CD14-positive monocyte (primary cell): ENCODE results near the gene DYNC2LI1. TPM values are rescaled to one million over a fixed set of nuclear protein-coding genes. Genes with fewer than 3 reads are reported as not detected.

Experiments used
- DNase-seq, 3 donors: peaks; one replicate each; pipeline ENCODE4 v3.0.0-alpha.2; 2011 to 2022
- H2AFZ ChIP-seq: 2 replicates; pipeline ENCODE4 v1.6.0; 2012; ENCODE audit warnings: mild to moderate bottlenecking, low read depth, low read length, inconsistent platforms; ENCODE audit not compliant: insufficient read depth, poor library complexity, severe bottlenecking
- H3K27ac ChIP-seq, 2 donors: 1 replicate in 1 of 2; 2 replicates in 1 of 2; pipeline ENCODE4 v1.5.1; 2012 to 2013; ENCODE audit warnings: low read length in 2 of 2, control low read depth in 1 of 2, inconsistent platforms in 1 of 2, low read depth in 1 of 2, mild to moderate bottlenecking in 1 of 2
- H3K27me3 ChIP-seq, 2 donors: one replicate each; pipeline versions ENCODE4 v1.6.0 to v1.6.1; 2011 to 2013; ENCODE audit warnings: low read length in 2 of 2; ENCODE audit not compliant: control insufficient read depth in 2 of 2, insufficient read depth in 2 of 2
- H3K36me3 ChIP-seq, 2 donors: replicated peaks in 1 of 2; 1 replicate in 1 of 2; 2 replicates in 1 of 2; pipeline versions ENCODE4 v1.5.1 to v1.6.1; 2012 to 2013; ENCODE audit warnings: low read length in 2 of 2, control low read depth in 1 of 2, inconsistent platforms in 1 of 2, mild to moderate bottlenecking in 1 of 2; ENCODE audit not compliant: insufficient read depth in 2 of 2, control insufficient read depth in 1 of 2
- H3K4me1 ChIP-seq, 2 donors: 1 replicate in 1 of 2; 2 replicates in 1 of 2; pipeline versions ENCODE4 v1.5.1 to v1.6.1; 2012 to 2013; ENCODE audit warnings: low read length in 2 of 2, control low read depth in 1 of 2, inconsistent platforms in 1 of 2, mild to moderate bottlenecking in 1 of 2, moderate library complexity in 1 of 2; ENCODE audit not compliant: insufficient read depth in 2 of 2, control insufficient read depth in 1 of 2
- H3K4me2 ChIP-seq: replicated peaks from 2 replicates; pipeline ENCODE3; 2012; ENCODE audit warnings: low read length, moderate library complexity, mild to moderate bottlenecking; ENCODE audit not compliant: poor library complexity, severe bottlenecking; ENCODE audit errors: extremely low read depth
- H3K4me3 ChIP-seq, 3 experiments: fragments of 200-600 bp in 1 of 3; sonication (generic) in 1 of 3; replicated peaks in 1 of 3; 1 replicate in 2 of 3; 2 replicates in 1 of 3; pipeline ENCODE4 v1.5.1; 2011 to 2013; ENCODE audit warnings: low read length in 3 of 3, mild to moderate bottlenecking in 3 of 3, control low read depth in 2 of 3, low read depth in 2 of 3, inconsistent platforms in 1 of 3, moderate library complexity in 1 of 3
- H3K79me2 ChIP-seq: 2 replicates; pipeline ENCODE4 v1.6.0; 2012; ENCODE audit warnings: mild to moderate bottlenecking, control low read depth, inconsistent platforms, low read length, moderate library complexity; ENCODE audit not compliant: insufficient read depth
- H3K9ac ChIP-seq: 2 replicates; pipeline ENCODE4 v1.6.0; 2017; ENCODE audit warnings: low read length, mild to moderate bottlenecking; ENCODE audit not compliant: insufficient read depth, poor library complexity, severe bottlenecking
- H3K9me3 ChIP-seq, 2 donors: replicated peaks in 1 of 2; 1 replicate in 1 of 2; 2 replicates in 1 of 2; pipeline versions ENCODE4 v1.5.1 to v1.6.1; 2012 to 2013; ENCODE audit warnings: low read length in 2 of 2, control low read depth in 1 of 2; ENCODE audit not compliant: control insufficient read depth in 1 of 2, insufficient read depth in 1 of 2
- H4K20me1 ChIP-seq: 2 replicates; pipeline ENCODE4 v1.6.0; 2012; ENCODE audit warnings: mild to moderate bottlenecking, low read length, control low read depth, moderate library complexity; ENCODE audit not compliant: insufficient read depth
- H3K27ac Mint-ChIP-seq, 7 donors: one replicate each; pipeline ENCODE4 v1.8.0; 2020; ENCODE audit warnings: mild to moderate bottlenecking in 7 of 7, mixed read lengths in 7 of 7, moderate library complexity in 6 of 7, inconsistent platforms in 2 of 7
- H3K27me3 Mint-ChIP-seq, 3 donors: one replicate each; pipeline ENCODE4 v1.8.0; 2021 to 2022; ENCODE audit warnings: low read depth in 3 of 3, mild to moderate bottlenecking in 3 of 3, mixed read lengths in 3 of 3, moderate library complexity in 3 of 3, inconsistent platforms in 1 of 3
- H3K36me3 Mint-ChIP-seq, 2 donors: one replicate each; pipeline ENCODE4 v1.8.0; 2020; ENCODE audit warnings: mixed read lengths in 2 of 2, inconsistent platforms in 1 of 2, mild to moderate bottlenecking in 1 of 2
- H3K4me1 Mint-ChIP-seq: one replicate; pipeline ENCODE4 v1.8.0; 2020; ENCODE audit warnings: mild to moderate bottlenecking, mixed read lengths
- H3K4me3 Mint-ChIP-seq, 2 donors: one replicate each; pipeline ENCODE4 v1.8.0; 2020; ENCODE audit warnings: mild to moderate bottlenecking in 2 of 2, mixed read lengths in 2 of 2, moderate library complexity in 1 of 2
- H3K9me3 Mint-ChIP-seq, 7 donors: one replicate each; pipeline ENCODE4 v1.8.0; 2020 to 2022; ENCODE audit warnings: mixed read lengths in 7 of 7, mild to moderate bottlenecking in 6 of 7, moderate library complexity in 6 of 7, inconsistent platforms in 2 of 7
- CTCF ChIP-seq: fragments of 200-600 bp; IDR thresholded peaks from one replicate; pipeline ENCODE4 v1.8.0; 2022; ENCODE audit warnings: antibody characterized with exemption, mild to moderate bottlenecking
- WGBS: methylation state at CpG from one replicate; pipeline ENCODE4 v1.1.5; 2013; ENCODE audit warnings: missing lambda C conversion rate; ENCODE audit not compliant: insufficient coverage; 5-methylcytosine and 5-hydroxymethylcytosine counted together
- intact Hi-C, 2 donors: fragments of 100-400 bp; cut with micrococcal nuclease; formaldehyde crosslinking; loops; one replicate each; pipeline versions ENCODE4 v1.15.0 to v1.15.1; 2023
- polyA plus RNA-seq, 3 donors: library from polyadenylated mRNA; depleted of rRNA in 1 of 3; unstranded in 2 of 3; stranded (reverse) in 1 of 3; fragments of 300-500 nt in 2 of 3; fragments of >200 nt in 1 of 3; fragmentation: Illumina TruSeq in 2 of 3; gene quantifications; 1 replicate in 2 of 3; 2 replicates in 1 of 3; pipeline ENCODE4 v1.2.3, GENCODE V29; 2012 to 2021

Gene DYNC2LI1
- polyA plus RNA-seq, 3 donors = 2.5 to 4.4 (median 3.5) TPM

- Mint-ChIP-seq H3K27me3 (peaks cover 0 to 3% (median 3%) of the 10 kb centered on the region in 3 donors), H3K36me3 (no peaks in the 10 kb centered on the region), H3K4me3 (no peak overlapping the region), H3K27ac (no peak overlapping the region), H3K4me1 (no peaks in the 10 kb centered on the region), H3K9me3 (no peaks in the 10 kb centered on the region)
- H3K4me1 ChIP-seq = no peaks in the 10 kb centered on the region
- no peak for TF ChIP-seq CTCF
- no peaks in the 10 kb centered on the region for H3K9me3 ChIP-seq
- intact Hi-C loops = no loop called here
- H3K27me3 ChIP-seq = peaks cover 0 to 3% of the 10 kb centered on the region in 2 donors
- H4K20me1 ChIP-seq = no peaks in the 10 kb centered on the region
- no peak overlapping the region for H3K9ac ChIP-seq
- H3K4me3 ChIP-seq = no peak overlapping the region
- H3K36me3 ChIP-seq = no peaks in the 10 kb centered on the region
- no peak overlapping the region for H2AFZ ChIP-seq
- H3K4me2 ChIP-seq = no peak overlapping the region
- no peak for DNase-seq
- no peak overlapping the region for H3K27ac ChIP-seq
- H3K79me2 ChIP-seq = no peaks in the 10 kb centered on the region
- no CpG with 5 or more reads among the region's 3 CpGs for WGBS
Measured at GRCh38 chr2:43745457-43745856, 28.4 kb upstream of the DYNC2LI1 start.

GRCh38 chr2:43748333-43748732, 25.5 kb upstream of the DYNC2LI1 start:
- no peaks in the 10 kb centered on the region for H3K4me1 Mint-ChIP-seq
- H3K79me2 ChIP-seq = no peaks in the 10 kb centered on the region
- no peak for DNase-seq
- no peaks in the 10 kb centered on the region for H3K9me3 Mint-ChIP-seq
- no peaks in the 10 kb centered on the region for H3K36me3 ChIP-seq
- WGBS = 80% methylated on average over 5 of the region's 5 CpGs
- no peak overlapping the region for H3K27ac ChIP-seq
- no peak for TF ChIP-seq CTCF
- H3K36me3 Mint-ChIP-seq = no peaks in the 10 kb centered on the region
- no peak overlapping the region for H3K9ac ChIP-seq
- no peaks in the 10 kb centered on the region for H3K4me1 ChIP-seq
- H3K4me3 ChIP-seq = no peak overlapping the region
- H3K27me3 ChIP-seq = no peaks in the 10 kb centered on the region
- H2AFZ ChIP-seq = no peak overlapping the region
- intact Hi-C loops = no loop called here
- no peak overlapping the region for H3K4me3 Mint-ChIP-seq
- H3K27me3 Mint-ChIP-seq = peaks cover 0 to 3% (median 1%) of the 10 kb centered on the region in 3 donors
- H3K4me2 ChIP-seq = no peak overlapping the region
- no peaks in the 10 kb centered on the region for H3K9me3 ChIP-seq
- no peaks in the 10 kb centered on the region for H4K20me1 ChIP-seq
- H3K27ac Mint-ChIP-seq = no peak overlapping the region
